GM12875 (cell line): ENCODE data around the gene MBNL2.

Experiments
- H3K4me3 ChIP-seq: one replicate; pipeline ENCODE4 v1.5.1; 2011; ENCODE audit warnings: low read depth, low read length, control low read depth
- TF ChIP-seq, protein P1 (sequence below): IDR thresholded peaks from 2 replicates; pipeline ENCODE4 v1.5.1; 2011; ENCODE audit warnings: low read depth, mild to moderate bottlenecking, control low read depth, inconsistent platforms, low read length, moderate library complexity, borderline replicate concordance; ENCODE audit not compliant: insufficient read depth

The MBNL2 gene

GRCh38 chr13:97250560-97250959, 28.4 kb downstream of the MBNL2 start:
- TF ChIP-seq, protein P1, sequence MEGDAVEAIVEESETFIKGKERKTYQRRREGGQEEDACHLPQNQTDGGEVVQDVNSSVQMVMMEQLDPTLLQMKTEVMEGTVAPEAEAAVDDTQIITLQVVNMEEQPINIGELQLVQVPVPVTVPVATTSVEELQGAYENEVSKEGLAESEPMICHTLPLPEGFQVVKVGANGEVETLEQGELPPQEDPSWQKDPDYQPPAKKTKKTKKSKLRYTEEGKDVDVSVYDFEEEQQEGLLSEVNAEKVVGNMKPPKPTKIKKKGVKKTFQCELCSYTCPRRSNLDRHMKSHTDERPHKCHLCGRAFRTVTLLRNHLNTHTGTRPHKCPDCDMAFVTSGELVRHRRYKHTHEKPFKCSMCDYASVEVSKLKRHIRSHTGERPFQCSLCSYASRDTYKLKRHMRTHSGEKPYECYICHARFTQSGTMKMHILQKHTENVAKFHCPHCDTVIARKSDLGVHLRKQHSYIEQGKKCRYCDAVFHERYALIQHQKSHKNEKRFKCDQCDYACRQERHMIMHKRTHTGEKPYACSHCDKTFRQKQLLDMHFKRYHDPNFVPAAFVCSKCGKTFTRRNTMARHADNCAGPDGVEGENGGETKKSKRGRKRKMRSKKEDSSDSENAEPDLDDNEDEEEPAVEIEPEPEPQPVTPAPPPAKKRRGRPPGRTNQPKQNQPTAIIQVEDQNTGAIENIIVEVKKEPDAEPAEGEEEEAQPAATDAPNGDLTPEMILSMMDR, result no peak
- H3K4me3 ChIP-seq, result no peak overlapping the region

DNA sequence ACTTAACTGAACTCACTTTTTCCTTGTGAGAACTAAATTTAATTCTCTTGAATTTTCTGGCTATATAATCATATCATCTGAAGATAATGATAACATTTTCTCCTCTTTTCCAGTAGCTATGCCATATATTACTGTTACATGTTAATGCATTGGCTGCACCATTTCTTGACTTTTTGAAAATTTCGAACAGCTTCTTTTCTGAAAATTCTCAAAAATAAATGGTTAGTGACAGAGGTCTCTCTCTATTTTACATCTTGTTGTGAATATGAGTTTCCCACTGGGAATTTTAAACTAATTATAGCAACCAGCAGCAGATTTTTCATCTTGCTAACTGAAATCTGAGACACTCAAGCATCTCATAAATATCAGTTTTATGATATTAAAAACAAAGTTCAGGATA, 30.6 kb downstream of the MBNL2 start:
- no peak overlapping the region for H3K4me3 ChIP-seq
- TF ChIP-seq, protein P1, result no peak

GRCh38 chr13:97253581-97254293, 31.6 kb downstream of the MBNL2 start:
- no peak overlapping the region for H3K4me3 ChIP-seq
- TF ChIP-seq, protein P1, result no peak

- H3K4me3 ChIP-seq, result no peak overlapping the region
- TF ChIP-seq, protein P1, result no peak
Observed at GRCh38 chr13:97254816-97255215, 32.7 kb downstream of the MBNL2 start.

- H3K4me3 ChIP-seq, result no peak overlapping the region
- TF ChIP-seq, protein P1, result no peak
Observed at GRCh38 chr13:97255515-97256021, 33.4 kb downstream of the MBNL2 start.

GRCh38 chr13:97256343-97256783, 34.2 kb downstream of the MBNL2 start:
- H3K4me3 ChIP-seq, result no peak overlapping the region
- TF ChIP-seq, protein P1, result no peak

GRCh38 chr13:97257228-97257755, 35.2 kb downstream of the MBNL2 start:
- no peak overlapping the region for H3K4me3 ChIP-seq
- TF ChIP-seq, protein P1, result no peak
